H1 (cell line): ENCODE results near the gene PPP1R3G. TPM values are rescaled to one million over a fixed set of nuclear protein-coding genes. Genes with fewer than 3 reads are reported as not detected.

Experiments
- CTCF ChIA-PET: fragments of 300-600 bp; sonication (Branson Sonifier 250); formaldehyde crosslinking; loops from one replicate; lab custom pipeline; 2021; ENCODE audit not compliant: partially characterized antibody; lab: Charles Lee
- POLR2A ChIA-PET: fragments of 300-600 bp; sonication (Branson Sonifier 250); formaldehyde crosslinking; loops from one replicate; lab custom pipeline; 2021; ENCODE audit warnings: inconsistent platforms; ENCODE audit not compliant: partially characterized antibody; lab: Charles Lee
- DNase-seq, 2 experiments: peaks; one replicate each; pipeline versions ENCODE4 v3.0.0 to v3.0.0-alpha.2; 2010 to 2022; ENCODE audit warnings: low spot score in 2 of 2, low read depth in 1 of 2, mixed read lengths in 1 of 2
- FAIRE-seq: peaks from 2 replicates; lab custom pipeline; 2011; peaks lifted over from hg19 to GRCh38; lab: Jason Lieb, UNC
- H2AFZ ChIP-seq: 2 replicates; pipeline ENCODE4 v1.8.1; 2012; ENCODE audit warnings: low read length, inconsistent platforms
- H2AK5ac ChIP-seq: 2 replicates; pipeline ENCODE4 v1.6.1; 2013; ENCODE audit warnings: low read depth, low read length
- H2BK120ac ChIP-seq: replicated peaks from 2 replicates; pipeline ENCODE3; 2013; ENCODE audit warnings: low read depth, low read length, inconsistent platforms
- H2BK12ac ChIP-seq: 2 replicates; pipeline ENCODE4 v1.6.1; 2013; ENCODE audit warnings: low read depth, low read length
- H2BK15ac ChIP-seq: 2 replicates; pipeline ENCODE4 v1.6.1; 2013; ENCODE audit warnings: low read length
- H2BK20ac ChIP-seq: 2 replicates; pipeline ENCODE4 v1.6.1; 2013; ENCODE audit warnings: low read length
- H2BK5ac ChIP-seq: 2 replicates; pipeline ENCODE4 v1.6.1; 2013; ENCODE audit warnings: low read depth, low read length
- H3K14ac ChIP-seq: 2 replicates; pipeline ENCODE4 v1.6.1; 2013; ENCODE audit warnings: inconsistent platforms; ENCODE audit not compliant: insufficient read length
- H3K18ac ChIP-seq: 2 replicates; pipeline ENCODE4 v1.6.1; 2013; ENCODE audit warnings: low read length; ENCODE audit errors: extremely low read depth
- H3K23ac ChIP-seq: 2 replicates; pipeline ENCODE4 v1.6.1; 2013; ENCODE audit warnings: inconsistent platforms; ENCODE audit not compliant: insufficient read length
- H3K23me2 ChIP-seq: 2 replicates; pipeline ENCODE4 v1.6.1; 2013; ENCODE audit warnings: low read depth, low read length
- H3K27ac ChIP-seq: 2 replicates; pipeline ENCODE4 v1.6.1; 2011; ENCODE audit warnings: low read depth, low read length, inconsistent platforms
- H3K27me3 ChIP-seq, 4 experiments: replicated peaks in 1 of 4; 1 replicate in 1 of 4; 2 replicates in 3 of 4; pipeline versions ENCODE4 v1.6.1 to v1.8.1; 2011 to 2013; ENCODE audit warnings: low read length in 3 of 4, mild to moderate bottlenecking in 3 of 4, inconsistent platforms in 2 of 4, mixed read lengths in 2 of 4, moderate library complexity in 1 of 4; ENCODE audit not compliant: control insufficient read depth in 3 of 4, insufficient read depth in 3 of 4; ENCODE audit errors: extremely low read depth in 1 of 4
- H3K36me3 ChIP-seq, 4 experiments: 2 replicates each; pipeline versions ENCODE4 v1.6.1 to v1.8.1; 2011 to 2013; ENCODE audit warnings: mild to moderate bottlenecking in 4 of 4, low read length in 3 of 4, moderate library complexity in 2 of 4, control low read depth in 1 of 4, inconsistent platforms in 1 of 4; ENCODE audit not compliant: insufficient read depth in 4 of 4, control insufficient read depth in 2 of 4
- H3K4ac ChIP-seq: replicated peaks from 2 replicates; pipeline ENCODE3; 2013; ENCODE audit warnings: low read length, low read depth, mixed read lengths, inconsistent platforms; ENCODE audit not compliant: insufficient read length
- H3K4me1 ChIP-seq, 4 experiments: replicated peaks in 1 of 4; 1 replicate in 1 of 4; 2 replicates in 3 of 4; pipeline versions ENCODE4 v1.6.1 to v1.8.1; 2011 to 2013; ENCODE audit warnings: low read length in 3 of 4, inconsistent platforms in 2 of 4, mixed read lengths in 1 of 4; ENCODE audit not compliant: insufficient read depth in 4 of 4, control insufficient read depth in 3 of 4
- H3K4me2 ChIP-seq, 2 experiments: 2 replicates each; pipeline versions ENCODE4 v1.6.1 to v1.8.1; 2011 to 2013; ENCODE audit warnings: low read depth in 2 of 2, low read length in 2 of 2, control low read depth in 1 of 2, inconsistent platforms in 1 of 2, mild to moderate bottlenecking in 1 of 2; ENCODE audit not compliant: insufficient read depth in 1 of 2
- H3K4me3 ChIP-seq, 4 experiments: fragments of 200-600, 300-600 bp in 1 of 4; sonication (generic), shearing (Covaris generic), sonication (Bioruptor Twin) in 1 of 4; 2 replicates each; pipeline versions ENCODE4 v1.5.1 to v1.8.1; 2011 to 2016; ENCODE audit warnings: low read length in 4 of 4, low read depth in 3 of 4, control low read depth in 2 of 4, inconsistent platforms in 2 of 4, mild to moderate bottlenecking in 2 of 4, mixed read lengths in 1 of 4, moderate library complexity in 1 of 4; ENCODE audit not compliant: insufficient read depth in 2 of 4; ENCODE audit errors: extremely low read depth in 1 of 4
- H3K56ac ChIP-seq: replicated peaks from 2 replicates; pipeline ENCODE3; 2013; ENCODE audit warnings: low read depth, mild to moderate bottlenecking, mixed read lengths, low read length, inconsistent platforms; ENCODE audit not compliant: insufficient read length
- H3K79me1 ChIP-seq: 2 replicates; pipeline ENCODE4 v1.6.1; 2013; ENCODE audit warnings: low read depth, low read length, control low read depth
- H3K79me2 ChIP-seq, 2 experiments: 2 replicates each; pipeline versions ENCODE4 v1.6.1 to v1.8.1; 2012 to 2013; ENCODE audit warnings: low read length in 2 of 2, mild to moderate bottlenecking in 2 of 2, inconsistent platforms in 1 of 2; ENCODE audit not compliant: insufficient read depth in 2 of 2, control insufficient read depth in 1 of 2
- H3K9ac ChIP-seq, 4 experiments: replicated peaks in 1 of 4; 1 replicate in 1 of 4; 2 replicates in 3 of 4; pipeline versions ENCODE4 v1.6.1 to v1.8.1; 2011 to 2013; ENCODE audit warnings: low read depth in 3 of 4, low read length in 3 of 4, control low read depth in 2 of 4, mild to moderate bottlenecking in 2 of 4, moderate library complexity in 2 of 4, inconsistent platforms in 1 of 4; ENCODE audit errors: extremely low read depth in 1 of 4
- H3K9me3 ChIP-seq, 2 experiments: 2 replicates each; pipeline versions ENCODE4 v1.6.1 to v1.8.1; 2012 to 2013; ENCODE audit warnings: mild to moderate bottlenecking in 2 of 2, moderate library complexity in 2 of 2, control low read depth in 1 of 2, inconsistent platforms in 1 of 2, low read depth in 1 of 2, low read length in 1 of 2, mixed read lengths in 1 of 2; ENCODE audit not compliant: insufficient read depth in 2 of 2
- H4K20me1 ChIP-seq, 2 experiments: replicated peaks in 1 of 2; 2 replicates each; pipeline versions ENCODE3 to v1.8.1; 2011 to 2013; ENCODE audit warnings: inconsistent platforms in 2 of 2, low read length in 2 of 2, mild to moderate bottlenecking in 1 of 2; ENCODE audit not compliant: insufficient read depth in 2 of 2, control insufficient read depth in 1 of 2
- H4K5ac ChIP-seq: 2 replicates; pipeline ENCODE4 v1.6.1; 2013; ENCODE audit warnings: low read length, low read depth, mixed read lengths, inconsistent platforms; ENCODE audit not compliant: insufficient read length
- H4K8ac ChIP-seq: 2 replicates; pipeline ENCODE4 v1.8.0; 2013; ENCODE audit warnings: mild to moderate bottlenecking, moderate library complexity, low read length, inconsistent platforms; ENCODE audit not compliant: insufficient read depth; ENCODE audit errors: extremely low read depth
- H4K91ac ChIP-seq: replicated peaks from 2 replicates; pipeline ENCODE3; 2013; ENCODE audit warnings: low read length, mixed read lengths, inconsistent platforms; ENCODE audit not compliant: insufficient read length
- CBX8 ChIP-seq: fragments of 300-800, 300-1000 bp; sonication (generic); IDR thresholded peaks from 2 replicates; pipeline ENCODE4 v1.7.1; 2016; ENCODE audit warnings: low read depth, low read length, borderline replicate concordance
- MAX ChIP-seq: IDR thresholded peaks from 2 replicates; pipeline ENCODE4 v1.6.1; 2012; ENCODE audit warnings: inconsistent platforms
- NRF1 ChIP-seq: IDR thresholded peaks from 2 replicates; pipeline ENCODE4 v1.6.1; 2011; ENCODE audit warnings: mild to moderate bottlenecking, low read depth, low read length, improper control_type of control experiment
- POLR2AphosphoS5 ChIP-seq: IDR thresholded peaks from 2 replicates; pipeline ENCODE4 v1.6.1; 2011; ENCODE audit warnings: low read depth, low read length
- SIX5 ChIP-seq: IDR thresholded peaks from 2 replicates; pipeline ENCODE4 v1.6.1; 2011; ENCODE audit warnings: mild to moderate bottlenecking, low read depth, low read length
- SP1 ChIP-seq: IDR thresholded peaks from 2 replicates; pipeline ENCODE4 v1.6.1; 2011; ENCODE audit warnings: low read depth, low read length
- SUZ12 ChIP-seq: fragments of 200-600 bp; sonication (generic); IDR thresholded peaks from 2 replicates; pipeline ENCODE4 v1.6.1; 2012; ENCODE audit warnings: mild to moderate bottlenecking, inconsistent platforms, low read length, moderate library complexity, mixed read lengths
- TAF1 ChIP-seq: IDR thresholded peaks from 2 replicates; pipeline ENCODE4 v1.6.1; 2011; ENCODE audit warnings: mild to moderate bottlenecking, low read depth, low read length
- TAF7 ChIP-seq: optimal IDR thresholded peaks from 2 replicates; pipeline ENCODE3; 2011; ENCODE audit warnings: low read depth, mild to moderate bottlenecking, inconsistent platforms, low read length, moderate library complexity, borderline replicate concordance
- TCF12 ChIP-seq: IDR thresholded peaks from 2 replicates; pipeline ENCODE4 v1.6.1; 2011; ENCODE audit warnings: low read depth, mild to moderate bottlenecking, low read length
- ZNF274 ChIP-seq: IDR thresholded peaks from 2 replicates; pipeline ENCODE4 v1.7.0; 2012; ENCODE audit warnings: low read length, borderline replicate concordance; ENCODE audit errors: extremely low read depth
- WGBS, 2 experiments: shearing (Covaris generic) in 1 of 2; methylation state at CpG; one replicate each; pipeline versions ENCODE4 v1.1.6 to v1.1.7; 2013 to 2015; ENCODE audit warnings: low lambda C conversion rate in 2 of 2, mixed read lengths in 2 of 2, inconsistent platforms in 1 of 2, low coverage in 1 of 2, missing lambda C conversion rate in 1 of 2; ENCODE audit not compliant: insufficient replicate concordance in 2 of 2, insufficient coverage in 1 of 2, insufficient read length in 1 of 2; ENCODE audit errors: extremely low coverage in 1 of 2, missing lambda C conversion rate in 1 of 2; 5-methylcytosine and 5-hydroxymethylcytosine counted together
- polyA plus RNA-seq, 7 experiments: library from polyadenylated mRNA; depleted of rRNA in 3 of 7; stranded (reverse) in 5 of 7; unstranded in 2 of 7; fragments of >200 nt in 5 of 7; fragments of 200-250 nt in 2 of 7; gene quantifications; 1 replicate in 5 of 7; 2 replicates in 1 of 7; 4 replicates in 1 of 7; pipeline versions ENCODE4 v1.2.1 to v1.2.3, GENCODE V29; 2011 to 2013; ENCODE audit warnings: missing spikeins in 2 of 7, mixed read lengths in 2 of 7
- total RNA-seq: library from RNA; stranded (reverse); fragmentation: NEBNext Ultra II Directional; extraction: Animal tissue kit (Norgen Biotek cat#: 25700); gene quantifications from 2 replicates; pipeline ENCODE4 v1.2.1, GENCODE V29; 2021

Gene PPP1R3G
- total and polyA plus RNA-seq, 2 of the 8 experiments (the other 6 are each of a cell fraction or from before 2014, with no cell fraction given) = 0.03 to 0.09 TPM

GRCh38 chr6:5111626-5112025 is 26.5 kb downstream of the PPP1R3G start:
- H3K14ac ChIP-seq = no peak overlapping the region
- H3K4me3 ChIP-seq = no peak overlapping the region
- ChIA-PET CTCF (interaction anchor here (1.5 kb wide), 1 partner anchor 32 kb away, joined by 4 read pairs; no protein-coding TSS in a partner anchor), POLR2A (no interaction called here)
- DNase-seq (no peak), FAIRE-seq (no peak)
- no peaks in the 10 kb centered on the region for H3K9me3 ChIP-seq
- no peak overlapping the region for H3K23ac ChIP-seq
- H4K91ac ChIP-seq = no peak overlapping the region
- H3K36me3 ChIP-seq = no peaks in the 10 kb centered on the region
- H3K9ac ChIP-seq = no peak overlapping the region
- H2BK20ac ChIP-seq = no peak overlapping the region
- H3K4ac ChIP-seq = no peak overlapping the region
- H3K4me2 ChIP-seq = no peak overlapping the region
- no peak overlapping the region for H2BK5ac ChIP-seq
- H2AFZ ChIP-seq = no peak overlapping the region
- H3K27me3 ChIP-seq = no peaks in the 10 kb centered on the region
- WGBS, 2 experiments = 94% methylated on average over 7 of the region's 7 CpGs; no CpG with 5 or more reads in 1 of the 2 experiments
- H2AK5ac ChIP-seq = no peak overlapping the region
- H3K23me2 ChIP-seq = no peaks in the 10 kb centered on the region
- H2BK120ac ChIP-seq = no peak overlapping the region
- H4K20me1 ChIP-seq = peaks cover 1 to 4% of the 10 kb centered on the region in 2 experiments
- H2BK12ac ChIP-seq = no peak overlapping the region
- no peak overlapping the region for H3K18ac ChIP-seq
- no peaks in the 10 kb centered on the region; a peak in 1 of 7 replicates for H3K4me1 ChIP-seq
- no peaks in the 10 kb centered on the region for H3K79me2 ChIP-seq
- no peak overlapping the region for H4K8ac ChIP-seq
- H3K79me1 ChIP-seq = no peaks in the 10 kb centered on the region
- no peak overlapping the region for H3K27ac ChIP-seq
- no peak overlapping the region for H3K56ac ChIP-seq
- H2BK15ac ChIP-seq = no peak overlapping the region
- no peak overlapping the region for H4K5ac ChIP-seq
- no peak for TF ChIP-seq SIX5
- TF ChIP-seq TAF7 = no peak
- TF ChIP-seq CBX8 = no peak
- TF ChIP-seq MAX = no peak
- no peak for TF ChIP-seq POLR2AphosphoS5
- TF ChIP-seq SUZ12 = no peak
- TF ChIP-seq ZNF274 = no peak
- no peak for TF ChIP-seq SP1
- TF ChIP-seq NRF1 = no peak
- no peak for TF ChIP-seq TAF1
- no peak for TF ChIP-seq TCF12
